Astrocyte of the spinal cord (primary cell): Measurements from ENCODE around the gene SH3PXD2B.
A peak's percentile ranks its signal among the peaks of the same experiment; 100 is the strongest.

Experiments used
- DNase-seq: peaks from one replicate; pipeline ENCODE4 v3.0.0; 2011; ENCODE audit warnings: low read depth, low spot score
- H3K4me3 ChIP-seq: 2 replicates; pipeline ENCODE4 v1.5.1; 2011; ENCODE audit warnings: low read depth, mild to moderate bottlenecking, low read length, moderate library complexity
- in situ Hi-C: cut with HindIII; loops from 2 replicates; pipeline ENCODE4 v1.10.0; 2017; ENCODE audit warnings: low sequenced_read_pairs
- TF ChIP-seq, protein P1 (sequence below): IDR thresholded peaks from 2 replicates; pipeline ENCODE4 v1.5.1; 2012; ENCODE audit warnings: low read depth, mild to moderate bottlenecking, low read length, inconsistent platforms

Gene SH3PXD2B

DNA sequence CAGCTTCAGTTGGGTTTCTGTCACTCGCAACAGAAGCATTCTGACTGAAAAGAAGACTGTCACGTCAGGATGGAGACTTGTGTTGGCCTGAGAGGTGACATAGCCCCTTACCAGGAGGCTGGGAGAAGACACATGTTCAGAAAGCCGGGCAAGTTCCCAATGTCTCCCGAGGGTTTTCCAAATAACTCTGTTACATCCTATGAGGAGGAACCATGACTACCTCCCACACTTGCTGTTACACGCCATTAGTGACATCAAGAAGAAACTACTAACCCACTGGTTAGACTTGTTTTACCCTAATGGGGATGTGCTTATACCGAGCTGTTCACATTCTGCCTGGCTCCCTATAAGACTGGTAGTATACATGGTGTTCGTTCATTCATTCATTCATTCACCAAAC, 33.3 kb downstream of the SH3PXD2B start:
- TF ChIP-seq, protein P1, sequence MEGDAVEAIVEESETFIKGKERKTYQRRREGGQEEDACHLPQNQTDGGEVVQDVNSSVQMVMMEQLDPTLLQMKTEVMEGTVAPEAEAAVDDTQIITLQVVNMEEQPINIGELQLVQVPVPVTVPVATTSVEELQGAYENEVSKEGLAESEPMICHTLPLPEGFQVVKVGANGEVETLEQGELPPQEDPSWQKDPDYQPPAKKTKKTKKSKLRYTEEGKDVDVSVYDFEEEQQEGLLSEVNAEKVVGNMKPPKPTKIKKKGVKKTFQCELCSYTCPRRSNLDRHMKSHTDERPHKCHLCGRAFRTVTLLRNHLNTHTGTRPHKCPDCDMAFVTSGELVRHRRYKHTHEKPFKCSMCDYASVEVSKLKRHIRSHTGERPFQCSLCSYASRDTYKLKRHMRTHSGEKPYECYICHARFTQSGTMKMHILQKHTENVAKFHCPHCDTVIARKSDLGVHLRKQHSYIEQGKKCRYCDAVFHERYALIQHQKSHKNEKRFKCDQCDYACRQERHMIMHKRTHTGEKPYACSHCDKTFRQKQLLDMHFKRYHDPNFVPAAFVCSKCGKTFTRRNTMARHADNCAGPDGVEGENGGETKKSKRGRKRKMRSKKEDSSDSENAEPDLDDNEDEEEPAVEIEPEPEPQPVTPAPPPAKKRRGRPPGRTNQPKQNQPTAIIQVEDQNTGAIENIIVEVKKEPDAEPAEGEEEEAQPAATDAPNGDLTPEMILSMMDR, result no peak
- H3K4me3 ChIP-seq, result no peak overlapping the region
- no peak for DNase-seq
- in situ Hi-C loops, result no loop called here

DNA sequence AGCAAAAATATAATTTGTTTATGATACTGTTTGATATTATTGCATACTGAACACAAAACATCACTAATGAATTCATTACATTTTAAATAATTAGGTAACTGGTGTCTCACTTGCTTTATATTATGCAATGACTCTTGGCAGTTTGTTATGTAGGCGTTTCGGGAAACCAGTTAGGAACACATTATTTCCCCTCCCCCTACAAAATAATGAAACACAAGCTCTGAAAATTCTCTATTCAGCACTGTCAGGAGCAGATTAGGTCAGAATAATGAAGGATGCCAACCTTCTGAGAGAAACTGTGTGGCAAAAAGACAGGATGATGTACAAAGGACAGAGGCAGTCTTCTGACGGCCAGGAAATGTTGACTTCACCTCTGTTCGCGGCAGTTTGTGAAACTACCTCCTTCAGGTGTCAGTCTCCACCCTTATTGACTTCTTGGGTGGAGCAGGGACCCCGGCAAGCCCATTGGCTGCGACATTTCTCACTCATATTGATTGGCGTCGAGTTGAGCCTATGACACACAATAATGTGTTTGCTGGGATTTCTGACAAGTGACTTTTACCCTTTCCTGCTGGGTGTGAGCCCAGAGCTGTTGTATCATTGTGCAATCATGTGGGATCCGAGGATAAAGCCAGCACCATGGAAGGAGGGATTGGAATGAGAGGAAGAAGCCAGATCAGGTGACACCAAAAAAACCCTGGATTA, 33.9 kb downstream of the SH3PXD2B start:
- H3K4me3 ChIP-seq, result no peak overlapping the region
- in situ Hi-C loops, result no loop called here
- TF ChIP-seq, protein P1, result no peak
- DNase-seq, result peak; percentile 86

DNA sequence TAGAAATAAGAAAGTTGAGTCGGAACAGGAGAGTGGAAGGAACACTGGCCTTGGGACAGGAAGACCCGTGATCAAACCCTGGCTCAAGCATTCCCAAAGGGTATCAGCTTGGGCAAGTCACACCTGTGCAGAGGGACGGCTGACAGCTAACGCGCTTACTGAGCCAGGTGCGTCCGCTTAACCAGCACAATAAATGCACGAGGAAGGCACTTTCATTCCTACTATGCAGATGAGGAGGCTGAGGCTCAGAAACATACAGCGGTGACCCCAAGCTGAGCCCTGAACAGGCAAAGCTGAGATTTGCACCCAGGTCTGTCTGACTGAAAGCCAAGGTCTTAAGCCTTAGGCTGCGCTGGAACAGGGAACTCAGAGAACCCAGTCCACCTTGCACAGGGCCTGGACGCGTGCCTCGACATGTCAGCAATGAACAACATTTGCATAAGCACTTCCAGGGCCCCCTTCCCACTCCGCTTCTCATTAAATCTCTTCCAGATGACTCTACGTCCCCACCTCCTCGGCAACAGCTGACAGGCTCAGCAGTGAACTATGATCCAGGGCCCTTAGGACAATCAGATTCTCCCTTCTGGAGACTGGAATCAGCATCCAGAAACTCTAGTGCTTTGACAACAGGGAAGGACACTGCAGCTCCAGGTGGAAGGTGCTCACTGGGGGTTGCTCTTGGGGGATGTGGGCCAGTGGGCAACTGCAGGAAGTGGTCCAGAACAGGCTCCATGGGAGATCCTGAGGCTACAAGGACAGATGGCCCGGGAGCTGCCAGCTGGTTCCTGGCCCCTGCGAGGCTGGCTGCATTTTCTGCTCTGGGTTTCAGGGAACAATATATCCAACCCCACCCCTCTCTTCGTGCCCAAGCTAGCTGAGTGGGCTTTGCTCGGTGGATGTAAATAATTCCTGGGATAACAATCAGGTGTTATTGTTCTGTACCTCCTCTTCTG, 35.2 kb downstream of the SH3PXD2B start:
- no peak for DNase-seq
- in situ Hi-C loops, result no loop called here
- no peak overlapping the region for H3K4me3 ChIP-seq
- TF ChIP-seq, protein P1, result no peak

DNA sequence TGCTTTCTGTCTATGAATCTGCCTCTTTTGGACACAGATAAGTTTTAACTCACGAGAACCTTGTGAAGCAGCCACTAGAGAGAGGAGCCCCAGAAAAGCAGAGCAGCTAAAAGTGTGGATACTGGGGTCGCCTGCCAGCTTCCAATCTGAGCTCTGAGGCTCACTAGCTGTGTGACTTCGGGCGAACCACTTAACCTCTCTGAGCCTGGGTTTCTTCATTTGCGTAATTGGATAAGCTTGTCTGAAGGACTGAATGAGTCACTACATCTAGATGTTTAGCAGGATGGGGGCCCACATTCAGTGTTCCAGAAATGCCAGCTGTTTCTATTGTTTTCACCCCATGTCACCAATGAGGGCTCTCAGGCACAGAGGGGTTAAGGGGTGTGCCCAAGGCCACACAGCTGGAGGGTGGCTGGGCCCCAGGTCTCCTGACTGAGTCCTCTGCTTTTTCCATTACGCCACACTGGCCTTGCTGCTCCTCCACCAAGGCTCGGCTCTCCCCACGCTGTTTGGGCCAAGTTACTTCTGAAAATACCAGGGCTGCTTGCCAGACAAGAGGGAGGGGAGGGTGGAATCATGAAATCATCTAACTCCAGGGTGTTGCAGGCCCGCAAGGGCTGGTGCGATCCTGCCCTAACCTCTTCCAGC, 36.2 kb downstream of the SH3PXD2B start:
- no peak overlapping the region for H3K4me3 ChIP-seq
- TF ChIP-seq, protein P1, result no peak
- DNase-seq, result peak; percentile 97
- in situ Hi-C loops, result no loop called here

DNA sequence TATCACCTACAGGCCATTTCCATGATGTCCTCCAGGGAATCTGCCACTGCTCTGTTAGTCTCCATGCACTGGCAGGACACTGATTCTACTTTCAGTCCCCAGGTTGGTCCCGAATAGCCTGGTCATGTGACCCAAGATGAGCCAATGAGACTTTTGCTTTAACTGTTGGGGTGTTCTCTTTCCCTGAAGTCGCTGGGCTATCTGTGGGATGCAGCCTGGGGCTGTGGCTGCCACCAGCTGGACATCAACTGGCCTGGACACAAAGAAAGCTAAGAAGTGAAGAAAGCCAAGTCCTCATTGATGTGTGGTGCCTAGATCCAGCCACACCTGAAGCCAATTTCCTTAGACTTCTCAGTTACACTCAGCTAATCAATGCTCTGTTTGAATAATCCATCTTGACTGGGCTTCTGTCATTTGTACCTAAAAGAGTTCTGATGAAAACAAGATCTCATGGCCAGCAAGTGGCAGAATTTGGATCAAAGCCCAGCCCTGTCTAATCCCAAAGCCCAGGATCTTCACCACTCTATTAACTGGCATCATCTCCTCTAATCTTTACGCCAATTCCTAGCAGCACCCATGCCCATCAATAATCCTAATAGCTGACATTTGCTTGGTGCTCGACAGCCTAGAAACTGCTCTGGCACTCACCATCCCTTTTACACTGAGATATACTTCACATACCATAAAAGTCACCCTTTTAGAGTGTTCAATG, 37.0 kb downstream of the SH3PXD2B start:
- H3K4me3 ChIP-seq, result no peak overlapping the region
- in situ Hi-C loops, result no loop called here
- DNase-seq, result no peak
- TF ChIP-seq, protein P1, result no peak
